Effector memory CD4-positive, alpha-beta T cell (primary cell): ENCODE measurements around the gene KIF19.

ENCODE experiments used
- DNase-seq, 3 donors: peaks; one replicate each; pipeline ENCODE4 v3.0.0-alpha.2; 2020
- H3K27ac ChIP-seq: 2 replicates; pipeline ENCODE4 v1.7.0; 2013; ENCODE audit warnings: mild to moderate bottlenecking, low read length, moderate library complexity; ENCODE audit not compliant: insufficient read depth, poor library complexity, severe bottlenecking
- H3K27me3 ChIP-seq: replicated peaks from 2 replicates; pipeline ENCODE4 v1.7.0; 2013; ENCODE audit warnings: mild to moderate bottlenecking, low read length; ENCODE audit not compliant: insufficient read depth, control insufficient read depth, poor library complexity, severe bottlenecking
- H3K36me3 ChIP-seq: 2 replicates; pipeline ENCODE4 v1.7.0; 2013; ENCODE audit warnings: mild to moderate bottlenecking, low read length, moderate library complexity; ENCODE audit not compliant: control insufficient read depth, insufficient read depth
- H3K4me1 ChIP-seq: 2 replicates; pipeline ENCODE4 v1.7.0; 2013; ENCODE audit warnings: low read length, mild to moderate bottlenecking; ENCODE audit not compliant: control insufficient read depth, insufficient read depth, poor library complexity, severe bottlenecking
- H3K4me3 ChIP-seq: 2 replicates; pipeline ENCODE4 v1.7.0; 2013; ENCODE audit warnings: low read length, low read depth, mild to moderate bottlenecking; ENCODE audit not compliant: insufficient read depth, poor library complexity, severe bottlenecking
- H3K9me3 ChIP-seq: 2 replicates; pipeline ENCODE4 v1.7.0; 2013; ENCODE audit warnings: mild to moderate bottlenecking, low read length, moderate library complexity; ENCODE audit not compliant: control insufficient read depth

KIF19 gene

DNA sequence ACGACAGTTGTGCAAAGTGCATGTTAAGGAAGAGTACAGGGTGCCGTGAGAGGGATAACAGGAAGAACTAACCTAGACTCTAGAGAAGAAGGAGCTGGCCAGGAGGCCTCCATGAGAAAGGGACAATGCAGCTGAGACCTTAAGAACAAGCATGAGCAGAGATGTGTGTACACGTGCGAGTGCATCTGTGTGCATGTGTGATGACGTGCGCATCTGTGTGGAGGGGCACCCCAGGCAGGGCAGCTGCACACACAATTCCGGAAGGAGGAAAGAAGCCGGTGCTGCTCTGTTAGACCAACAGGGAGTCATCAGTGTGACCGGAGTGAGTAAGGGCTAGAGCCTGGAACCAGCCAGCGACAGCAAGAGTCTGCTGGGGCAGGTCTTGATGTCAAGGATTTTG is 7.6 kb upstream of the KIF19 start:
- DNase-seq, result no peak
- H3K27ac ChIP-seq, result no peak overlapping the region
- no peaks in the 10 kb centered on the region for H3K4me1 ChIP-seq
- no peaks in the 10 kb centered on the region for H3K9me3 ChIP-seq
- H3K27me3 ChIP-seq, result no peaks in the 10 kb centered on the region
- H3K4me3 ChIP-seq, result no peak overlapping the region
- H3K36me3 ChIP-seq, result no peaks in the 10 kb centered on the region

GRCh38 chr17:74324521-74324920 is 1.5 kb upstream of the KIF19 start:
- H3K9me3 ChIP-seq, result no peaks in the 10 kb centered on the region
- no peaks in the 10 kb centered on the region for H3K27me3 ChIP-seq
- no peaks in the 10 kb centered on the region for H3K36me3 ChIP-seq
- H3K27ac ChIP-seq, result no peak overlapping the region
- H3K4me3 ChIP-seq, result no peak overlapping the region
- DNase-seq, result no peak
- peaks cover 29% of the 10 kb centered on the region for H3K4me1 ChIP-seq

GRCh38 chr17:74325376-74325742 is 667 bp upstream of the KIF19 start:
- no peaks in the 10 kb centered on the region for H3K27me3 ChIP-seq
- no peak overlapping the region for H3K27ac ChIP-seq
- no peak for DNase-seq
- H3K9me3 ChIP-seq, result no peaks in the 10 kb centered on the region
- H3K36me3 ChIP-seq, result no peaks in the 10 kb centered on the region
- peaks cover 29% of the 10 kb centered on the region for H3K4me1 ChIP-seq
- peak overlapping the region; percentile 26 for H3K4me3 ChIP-seq

- Histone ChIP-seq H3K9me3 (no peaks in the 10 kb centered on the region), H3K36me3 (no peaks in the 10 kb centered on the region), H3K27me3 (no peaks in the 10 kb centered on the region), H3K4me1 (peaks cover 29% of the 10 kb centered on the region), H3K27ac (no peak overlapping the region), H3K4me3 (peak overlapping the region; percentile 26)
- no peak for DNase-seq
Observed at GRCh38 chr17:74326506-74326905, 480 bp downstream of the KIF19 start.

GRCh38 chr17:74328487-74328886 is 2.5 kb downstream of the KIF19 start:
- no peaks in the 10 kb centered on the region for H3K27me3 ChIP-seq
- peaks cover 29% of the 10 kb centered on the region for H3K4me1 ChIP-seq

GRCh38 chr17:74329378-74329777 is 3.4 kb downstream of the KIF19 start:
- Histone ChIP-seq H3K4me3 (no peak overlapping the region), H3K9me3 (no peaks in the 10 kb centered on the region), H3K4me1 (peaks cover 29% of the 10 kb centered on the region), H3K27me3 (no peaks in the 10 kb centered on the region), H3K36me3 (no peaks in the 10 kb centered on the region), H3K27ac (no peak overlapping the region)
- no peak for DNase-seq

More at GRCh38 chr17:74328487-74328886, 2.5 kb downstream of the KIF19 start:
- H3K36me3 ChIP-seq, result no peaks in the 10 kb centered on the region
- H3K4me3 ChIP-seq, result no peak overlapping the region
- H3K9me3 ChIP-seq, result no peaks in the 10 kb centered on the region
- no peak overlapping the region for H3K27ac ChIP-seq
- no peak for DNase-seq

DNA sequence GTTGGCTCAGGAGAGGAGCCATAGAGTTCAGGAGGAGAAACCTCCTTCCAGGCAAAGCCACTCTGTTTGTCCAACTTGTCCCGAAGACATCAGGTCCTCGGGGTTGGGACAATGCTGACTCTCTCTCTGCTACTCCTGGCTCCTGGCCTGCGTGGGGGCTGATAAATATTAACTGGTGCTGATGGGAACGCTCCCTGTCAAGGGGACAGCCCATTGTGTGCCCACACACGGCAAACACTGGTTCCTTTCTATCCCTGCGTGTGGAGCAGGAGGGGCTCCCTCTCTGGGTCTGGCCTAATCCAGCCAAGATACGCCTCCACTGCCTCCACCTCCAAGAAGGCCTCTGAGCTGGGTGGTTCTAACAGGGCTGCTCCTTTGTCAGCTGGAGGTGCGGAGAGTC is 4.4 kb downstream of the KIF19 start:
- Histone ChIP-seq H3K4me3 (no peak overlapping the region), H3K9me3 (no peaks in the 10 kb centered on the region), H3K4me1 (peaks cover 28% of the 10 kb centered on the region), H3K27ac (no peak overlapping the region), H3K36me3 (no peaks in the 10 kb centered on the region), H3K27me3 (no peaks in the 10 kb centered on the region)
- DNase-seq, result no peak

DNA sequence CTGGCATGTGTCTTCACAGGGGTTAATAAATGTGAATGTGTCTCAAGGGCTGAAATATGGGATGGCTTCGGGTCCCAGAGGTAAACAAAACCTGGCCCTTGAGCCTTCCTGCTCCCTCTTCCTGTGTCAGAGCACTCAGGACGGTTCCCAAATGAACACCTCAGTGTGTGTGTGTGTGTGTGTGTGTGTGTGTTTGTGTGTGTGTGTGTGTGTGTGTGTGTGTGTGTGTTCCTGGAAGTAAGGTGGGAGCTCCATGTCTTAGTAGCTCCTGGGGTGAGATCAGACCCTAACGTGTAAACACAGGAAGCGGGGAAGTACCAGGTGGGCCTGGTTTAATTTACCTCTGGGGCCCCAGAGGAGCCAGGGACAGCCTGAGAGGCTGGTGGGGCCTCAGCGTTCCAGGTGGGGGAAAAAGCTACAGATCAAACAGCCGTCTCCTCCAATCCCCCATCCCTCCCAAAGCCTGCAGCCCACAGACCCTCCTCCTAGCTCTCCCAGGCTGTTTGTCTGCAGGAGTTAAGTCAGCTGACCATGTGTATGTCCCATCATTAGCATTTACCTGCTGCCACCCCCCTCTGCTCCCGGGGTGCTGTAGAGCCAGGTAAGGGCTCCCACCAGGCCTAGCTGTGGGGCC is 6.1 kb downstream of the KIF19 start:
- no peak for DNase-seq
- H3K27ac ChIP-seq, result no peak overlapping the region
- H3K27me3 ChIP-seq, result no peaks in the 10 kb centered on the region
- H3K4me1 ChIP-seq, result peaks cover 13% of the 10 kb centered on the region
- H3K36me3 ChIP-seq, result no peaks in the 10 kb centered on the region
- H3K9me3 ChIP-seq, result no peaks in the 10 kb centered on the region
- no peak overlapping the region for H3K4me3 ChIP-seq

- no peaks in the 10 kb centered on the region for H3K9me3 ChIP-seq
- DNase-seq, result no peak
- no peaks in the 10 kb centered on the region for H3K27me3 ChIP-seq
Observed at GRCh38 chr17:74332763-74333283, 6.8 kb downstream of the KIF19 start.

GRCh38 chr17:74334393-74335039 is 8.5 kb downstream of the KIF19 start:
- no peak for DNase-seq

More at GRCh38 chr17:74332763-74333283, 6.8 kb downstream of the KIF19 start:
- Histone ChIP-seq H3K36me3 (no peaks in the 10 kb centered on the region), H3K4me3 (no peak overlapping the region), H3K27ac (no peak overlapping the region), H3K4me1 (peaks cover 13% of the 10 kb centered on the region)

More at GRCh38 chr17:74334393-74335039, 8.5 kb downstream of the KIF19 start:
- Histone ChIP-seq H3K36me3 (no peaks in the 10 kb centered on the region), H3K9me3 (no peaks in the 10 kb centered on the region), H3K27ac (no peak overlapping the region), H3K27me3 (no peaks in the 10 kb centered on the region), H3K4me1 (no peaks in the 10 kb centered on the region), H3K4me3 (no peak overlapping the region)
